Keratinocyte (primary cell): ENCODE measurements around the gene RALGAPA2.

Experiments
- EZH2 ChIP-seq: IDR thresholded peaks from one replicate; pipeline ENCODE4 v1.6.1; 2012; ENCODE audit warnings: inconsistent platforms, mild to moderate bottlenecking, low read length, moderate library complexity
- TF ChIP-seq, protein P1 (sequence below), 3 experiments: IDR thresholded peaks in 1 of 3; conservative IDR thresholded peaks in 1 of 3; optimal IDR thresholded peaks in 1 of 3; 2 replicates in 2 of 3; 3 replicates in 1 of 3; pipeline versions ENCODE3 to v1.5.1; 2011; ENCODE audit warnings: low read length in 3 of 3, mild to moderate bottlenecking in 3 of 3, moderate library complexity in 2 of 3, control low read depth in 1 of 3, inconsistent platforms in 1 of 3; ENCODE audit not compliant: insufficient read depth in 2 of 3; ENCODE audit errors: extremely low read depth in 1 of 3

DNA sequence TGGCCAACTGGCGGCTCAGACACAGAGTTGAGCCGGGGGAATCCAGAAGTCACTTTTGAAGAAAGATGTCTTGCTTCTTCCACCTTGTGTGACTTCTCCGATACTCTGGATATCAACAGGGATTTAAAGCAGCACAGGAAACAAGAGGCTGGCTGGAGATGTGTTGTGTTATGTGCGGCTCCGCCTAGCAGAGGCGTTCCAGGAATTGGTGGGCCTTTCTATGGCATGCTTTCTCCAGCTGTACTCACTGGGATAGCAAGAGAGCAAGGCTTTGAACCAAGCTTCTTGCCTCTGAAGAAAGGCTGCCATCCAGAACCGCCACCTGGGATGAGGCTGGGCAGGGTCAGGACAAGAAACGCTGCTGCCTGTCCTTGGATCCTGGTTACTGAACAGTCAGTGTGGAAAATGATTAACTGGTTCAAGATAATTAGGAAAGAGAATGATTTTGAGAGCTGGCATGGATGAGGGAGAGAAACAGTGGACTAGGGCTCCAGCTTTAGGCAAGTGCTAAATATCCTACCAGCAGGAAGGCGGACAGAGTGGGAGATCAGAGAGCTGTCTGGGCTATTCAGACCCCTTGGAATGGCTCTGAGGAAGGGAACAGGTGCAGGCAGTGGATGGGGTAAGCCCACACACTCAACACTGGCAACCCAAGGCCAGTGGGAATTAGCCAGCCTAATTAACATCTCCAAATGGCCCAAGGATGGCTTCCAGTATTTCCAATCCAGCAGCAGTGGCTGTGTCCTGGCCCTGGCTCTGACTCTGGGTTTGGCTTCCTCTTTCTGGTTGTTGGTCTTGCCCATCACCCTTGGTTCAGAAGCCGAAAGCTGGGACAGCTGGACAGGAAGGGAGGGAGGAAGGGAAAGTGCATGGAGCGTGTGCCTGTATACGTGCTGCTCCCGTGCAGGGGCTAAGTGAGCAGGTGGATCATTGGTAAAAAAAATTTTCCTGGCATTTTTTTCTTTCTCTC lies 312.6 kb downstream of the RALGAPA2 start:
- TF ChIP-seq, protein P1, sequence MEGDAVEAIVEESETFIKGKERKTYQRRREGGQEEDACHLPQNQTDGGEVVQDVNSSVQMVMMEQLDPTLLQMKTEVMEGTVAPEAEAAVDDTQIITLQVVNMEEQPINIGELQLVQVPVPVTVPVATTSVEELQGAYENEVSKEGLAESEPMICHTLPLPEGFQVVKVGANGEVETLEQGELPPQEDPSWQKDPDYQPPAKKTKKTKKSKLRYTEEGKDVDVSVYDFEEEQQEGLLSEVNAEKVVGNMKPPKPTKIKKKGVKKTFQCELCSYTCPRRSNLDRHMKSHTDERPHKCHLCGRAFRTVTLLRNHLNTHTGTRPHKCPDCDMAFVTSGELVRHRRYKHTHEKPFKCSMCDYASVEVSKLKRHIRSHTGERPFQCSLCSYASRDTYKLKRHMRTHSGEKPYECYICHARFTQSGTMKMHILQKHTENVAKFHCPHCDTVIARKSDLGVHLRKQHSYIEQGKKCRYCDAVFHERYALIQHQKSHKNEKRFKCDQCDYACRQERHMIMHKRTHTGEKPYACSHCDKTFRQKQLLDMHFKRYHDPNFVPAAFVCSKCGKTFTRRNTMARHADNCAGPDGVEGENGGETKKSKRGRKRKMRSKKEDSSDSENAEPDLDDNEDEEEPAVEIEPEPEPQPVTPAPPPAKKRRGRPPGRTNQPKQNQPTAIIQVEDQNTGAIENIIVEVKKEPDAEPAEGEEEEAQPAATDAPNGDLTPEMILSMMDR (optimal IDR thresholded peaks at IDR 0.05 in 1 of 3, IDR thresholded peaks at IDR 0.05 in 1 of 3, conservative IDR thresholded peaks at IDR 0.05 in 1 of 3; ENCODE audit: extremely low read depth in 1 of 3, insufficient read depth in 2 of 3, low read length in 3 of 3), result no peak
- TF ChIP-seq EZH2, result no peak
